Skin epidermis (tissue), 12 donors: ENCODE measurements around the gene MTX2.
"Not testable (repeated sequence)": the region's sequence is repeated elsewhere in the genome, so short reads cannot be mapped to it uniquely, and the experiment has no call there.

Source experiments
- H3K27ac ChIP-seq, 21 experiments: fragments of 200-600 bp; sonication (generic) in 11 of 21; one replicate each; pipeline ENCODE4 v1.5.0; 2020; ENCODE audit warnings: mild to moderate bottlenecking in 3 of 21, inconsistent platforms in 2 of 21, moderate library complexity in 2 of 21
- H3K4me3 ChIP-seq, 7 experiments: fragments of 200-600 bp; sonication (generic) in 2 of 7; one replicate each; pipeline ENCODE4 v1.5.0; 2020; ENCODE audit warnings: inconsistent platforms in 2 of 7, mild to moderate bottlenecking in 2 of 7, moderate library complexity in 1 of 7

MTX2 gene

GRCh38 chr2:176284461-176285049 lies 15.3 kb downstream of the MTX2 start:
- H3K4me3 ChIP-seq = no peak overlapping the region
- no peak overlapping the region for H3K27ac ChIP-seq

- Histone ChIP-seq H3K27ac (no peak overlapping the region), H3K4me3 (no peak overlapping the region)
Measured at GRCh38 chr2:176285321-176285720, 16.1 kb downstream of the MTX2 start.

- H3K4me3 ChIP-seq = no peak overlapping the region
- H3K27ac ChIP-seq = no peak overlapping the region
Measured at GRCh38 chr2:176291335-176291734, 22.1 kb downstream of the MTX2 start.

- Histone ChIP-seq H3K27ac (no peak overlapping the region), H3K4me3 (no peak overlapping the region)
Measured at GRCh38 chr2:176291809-176292283, 22.6 kb downstream of the MTX2 start.

GRCh38 chr2:176292608-176293007 lies 23.4 kb downstream of the MTX2 start:
- H3K27ac ChIP-seq = no peak overlapping the region

GRCh38 chr2:176293334-176293733 lies 24.1 kb downstream of the MTX2 start:
- H3K27ac ChIP-seq = no peak overlapping the region
- H3K4me3 ChIP-seq = no peak overlapping the region

More at GRCh38 chr2:176292608-176293007, 23.4 kb downstream of the MTX2 start:
- no peak overlapping the region for H3K4me3 ChIP-seq

- H3K27ac ChIP-seq = no peak overlapping the region
- no peak overlapping the region for H3K4me3 ChIP-seq
Measured at GRCh38 chr2:176297067-176297466, 27.8 kb downstream of the MTX2 start.

GRCh38 chr2:176297737-176298136 lies 28.5 kb downstream of the MTX2 start:
- no peak overlapping the region for H3K27ac ChIP-seq
- H3K4me3 ChIP-seq = no peak overlapping the region

- H3K4me3 ChIP-seq, H3K27ac ChIP-seq: not testable (repeated sequence)
Measured at GRCh38 chr2:176306020-176306419, 36.8 kb downstream of the MTX2 start.

- Histone ChIP-seq H3K4me3 (no peak overlapping the region), H3K27ac (no peak overlapping the region)
Measured at GRCh38 chr2:176317199-176317598, 48.0 kb downstream of the MTX2 start.

- H3K4me3 ChIP-seq = no peak overlapping the region
- no peak overlapping the region for H3K27ac ChIP-seq
Measured at GRCh38 chr2:176317623-176318065, 48.4 kb downstream of the MTX2 start.

GRCh38 chr2:176321916-176322315 lies 52.7 kb downstream of the MTX2 start:
- H3K27ac ChIP-seq = no peak overlapping the region
- no peak overlapping the region for H3K4me3 ChIP-seq

- Histone ChIP-seq H3K4me3 (no peak overlapping the region), H3K27ac (no peak overlapping the region)
Measured at GRCh38 chr2:176324862-176325261, 55.6 kb downstream of the MTX2 start.

GRCh38 chr2:176325732-176326131 lies 56.5 kb downstream of the MTX2 start:
- no peak overlapping the region for H3K27ac ChIP-seq
- H3K4me3 ChIP-seq = no peak overlapping the region

- no peak overlapping the region for H3K4me3 ChIP-seq
Measured at GRCh38 chr2:176328149-176328548, 58.9 kb downstream of the MTX2 start.

GRCh38 chr2:176330612-176331011 lies 61.4 kb downstream of the MTX2 start:
- H3K4me3 ChIP-seq = no peak overlapping the region

More at GRCh38 chr2:176328149-176328548, 58.9 kb downstream of the MTX2 start:
- no peak overlapping the region for H3K27ac ChIP-seq

GRCh38 chr2:176331646-176332045 lies 62.4 kb downstream of the MTX2 start:
- no peak overlapping the region for H3K27ac ChIP-seq
- H3K4me3 ChIP-seq = no peak overlapping the region

More at GRCh38 chr2:176330612-176331011, 61.4 kb downstream of the MTX2 start:
- no peak overlapping the region for H3K27ac ChIP-seq

GRCh38 chr2:176334729-176335128 lies 65.5 kb downstream of the MTX2 start:
- no peak overlapping the region for H3K4me3 ChIP-seq
- H3K27ac ChIP-seq = no peak overlapping the region

- Histone ChIP-seq H3K4me3 (no peak overlapping the region), H3K27ac (no peak overlapping the region)
Measured at GRCh38 chr2:176338395-176338794, 69.2 kb downstream of the MTX2 start.

- Histone ChIP-seq H3K4me3 (no peak overlapping the region), H3K27ac (no peak overlapping the region)
Measured at GRCh38 chr2:176339208-176339607, 70.0 kb downstream of the MTX2 start.

GRCh38 chr2:176356251-176356650 lies 87.0 kb downstream of the MTX2 start:
- Histone ChIP-seq H3K27ac (no peak overlapping the region), H3K4me3 (no peak overlapping the region)
